CD4-positive, alpha-beta T cell treated with Interleukin-15 for 1 hour (primary cell): ENCODE data around the gene TEDDM1.

Experiments used
- DNase-seq: peaks from one replicate; pipeline ENCODE4 v3.0.0-alpha.2; 2020

The TEDDM1 gene

DNA sequence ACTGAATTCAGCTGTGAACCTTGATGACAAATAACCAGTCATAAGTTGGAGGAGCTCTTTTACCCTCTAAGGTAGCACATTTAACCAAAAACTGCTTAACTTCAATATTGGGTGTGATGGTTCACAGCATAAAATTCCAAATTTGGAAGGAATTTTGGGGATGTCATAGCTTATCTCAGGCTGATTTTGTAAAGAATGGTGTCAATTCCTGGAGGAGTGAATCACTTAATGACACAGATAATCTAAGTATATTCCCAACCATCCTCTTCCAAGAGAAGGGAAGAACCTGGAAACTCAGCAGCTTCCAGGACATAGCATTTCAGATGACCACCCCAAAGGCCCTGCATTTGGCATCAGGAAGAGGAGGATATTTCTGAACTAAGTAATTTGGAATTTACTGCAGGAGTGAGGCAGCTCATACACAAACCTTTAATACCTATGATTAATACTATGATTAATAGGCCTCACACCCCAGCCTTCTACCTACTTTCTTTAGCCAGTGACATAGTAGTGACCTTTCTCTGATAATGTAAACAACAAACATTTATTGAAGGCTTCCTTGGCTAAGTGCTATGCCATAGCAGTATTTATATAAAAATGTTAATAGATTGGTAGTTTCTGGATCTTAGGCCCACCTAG is 23.4 kb downstream of the TEDDM1 start:
- no peak for DNase-seq

GRCh38 chr1:182374101-182374834 is 26.2 kb downstream of the TEDDM1 start:
- DNase-seq = no peak

DNA sequence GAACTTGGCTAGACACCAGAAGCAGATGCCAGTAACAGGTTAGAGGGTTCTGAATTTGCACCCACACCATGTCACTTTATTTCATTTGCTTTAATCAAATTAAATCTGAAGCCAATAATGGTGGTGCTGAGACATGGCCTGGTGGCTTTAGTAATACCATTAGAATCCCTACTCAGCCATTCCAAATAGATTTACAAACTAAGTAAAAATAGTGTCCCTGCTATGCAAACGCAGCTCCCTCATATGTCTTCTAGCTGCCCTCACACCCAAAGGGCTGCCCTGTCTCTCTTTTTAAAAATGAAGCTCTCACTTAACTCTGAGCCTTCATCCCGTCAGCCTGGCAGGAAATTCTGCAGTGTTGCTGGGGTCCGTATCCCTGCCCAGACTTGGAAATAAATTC is 29.9 kb downstream of the TEDDM1 start:
- DNase-seq = no peak

GRCh38 chr1:182368903-182369302 is 31.6 kb downstream of the TEDDM1 start:
- DNase-seq = no peak

- DNase-seq = no peak
Observed at GRCh38 chr1:182368358-182368757, 32.1 kb downstream of the TEDDM1 start.

DNA sequence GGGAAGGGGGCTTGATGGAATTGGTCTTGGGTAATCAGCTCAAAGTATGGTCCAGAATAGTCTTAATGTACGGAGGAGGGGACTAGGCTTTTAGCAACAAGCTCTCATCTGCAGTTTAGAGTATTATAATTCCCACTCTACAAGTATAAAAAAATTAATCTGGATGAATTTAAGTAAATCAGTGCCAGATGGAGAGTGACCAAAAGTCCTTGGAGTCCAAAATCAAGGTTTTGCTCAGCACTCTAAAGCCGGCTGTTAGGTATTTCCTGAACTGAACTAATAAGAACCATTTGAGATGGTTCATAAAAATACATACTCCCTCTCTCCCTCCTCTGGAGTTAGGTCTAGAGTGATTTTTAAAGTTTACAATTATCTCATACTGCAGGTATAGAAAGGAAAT is 32.5 kb downstream of the TEDDM1 start:
- no peak for DNase-seq

DNA sequence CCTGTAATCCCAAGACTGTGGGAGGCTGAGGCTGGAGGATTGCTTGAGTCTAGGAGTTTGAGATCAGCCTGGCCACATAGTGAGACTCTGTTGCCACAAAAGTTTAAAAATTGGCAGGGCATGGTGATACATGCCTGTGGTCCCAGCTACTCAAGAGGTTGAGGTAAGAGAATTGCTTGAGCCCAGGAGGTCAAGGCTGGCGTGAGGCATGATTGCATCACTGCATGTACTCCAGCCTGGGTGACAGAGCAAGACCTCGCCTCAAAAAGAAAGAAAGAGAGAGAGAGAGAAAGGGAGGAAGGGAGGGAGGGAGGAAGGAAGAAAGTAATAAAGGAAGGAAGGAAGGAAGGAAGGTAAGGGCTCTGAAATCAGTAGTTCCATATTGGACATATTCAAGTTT is 33.9 kb downstream of the TEDDM1 start:
- no peak for DNase-seq

- DNase-seq = no peak
Observed at GRCh38 chr1:182359645-182360044, 40.8 kb downstream of the TEDDM1 start.

- DNase-seq = no peak
Observed at GRCh38 chr1:182357913-182358312, 42.6 kb downstream of the TEDDM1 start.

DNA sequence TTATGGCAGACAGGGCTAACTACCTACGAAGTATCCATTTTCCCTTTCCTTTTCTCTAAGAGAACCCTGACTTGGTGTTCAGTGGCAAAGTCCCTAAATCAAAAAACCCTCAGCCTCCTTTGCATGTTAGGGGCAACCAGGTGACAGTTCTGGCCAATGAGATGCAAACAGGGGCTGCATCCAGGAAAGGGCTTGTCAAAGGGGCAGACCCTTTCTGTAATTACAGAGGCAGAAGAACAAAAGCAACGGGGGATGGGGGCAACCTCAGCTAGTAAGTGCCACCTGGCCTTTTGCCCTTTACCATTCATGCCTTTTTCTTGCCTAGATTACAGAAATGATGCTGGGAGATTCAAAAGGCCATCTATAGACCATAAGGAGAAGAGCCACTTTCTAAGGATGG is 43.3 kb downstream of the TEDDM1 start:
- DNase-seq = no peak

GRCh38 chr1:182355723-182356098 is 44.8 kb downstream of the TEDDM1 start:
- DNase-seq = no peak

- no peak for DNase-seq
Observed at GRCh38 chr1:182351790-182352364, 48.6 kb downstream of the TEDDM1 start.

- no peak for DNase-seq
Observed at GRCh38 chr1:182350839-182351238, 49.6 kb downstream of the TEDDM1 start.

DNA sequence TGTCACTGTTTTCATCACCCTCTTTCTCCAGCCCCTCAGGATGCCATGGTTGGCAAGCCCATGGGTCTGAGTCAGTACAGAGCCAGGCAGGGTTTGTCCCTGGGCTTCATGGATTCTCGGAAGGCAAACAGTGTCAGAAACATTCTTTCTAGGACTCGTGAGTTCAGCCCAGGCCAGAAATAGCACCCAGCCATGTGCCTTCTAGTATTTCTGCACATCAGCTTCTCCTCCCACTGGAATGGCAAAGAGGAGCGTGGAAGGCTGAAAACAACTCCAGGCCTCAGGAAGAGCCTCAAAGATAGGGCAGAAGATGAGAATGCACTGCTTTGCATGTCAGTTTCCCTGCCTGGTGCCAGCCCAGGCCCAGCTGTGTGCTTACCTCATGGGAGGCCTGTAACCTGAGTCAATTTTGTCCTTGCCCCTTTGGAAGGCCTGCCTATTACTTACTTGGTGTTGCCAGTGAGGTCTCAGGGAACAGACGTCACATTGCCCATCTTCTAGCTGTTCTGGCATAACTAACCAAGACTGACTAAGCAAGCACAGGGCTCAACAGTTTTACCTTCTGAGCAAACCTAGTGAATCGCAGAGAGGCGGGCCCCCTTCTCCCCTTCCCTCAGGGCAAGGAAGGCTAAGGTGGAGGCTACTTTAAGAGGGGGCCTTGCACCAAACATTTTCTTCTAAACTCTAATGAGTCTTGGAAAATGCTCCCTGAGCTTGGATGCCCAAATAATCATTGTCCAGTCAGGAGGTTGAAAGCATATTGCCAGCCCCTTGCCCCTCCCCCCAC is 51.3 kb downstream of the TEDDM1 start:
- no peak for DNase-seq
